ENCODE data around the gene KCNA1. TPM values are rescaled to one million over a fixed set of nuclear protein-coding genes. Genes with fewer than 3 reads are reported as not detected.

The KCNA1 gene
- total and polyA plus RNA-seq, 2 donors (not counting 3 experiments of a cell fraction or from before 2014, with no cell fraction given) = not detected

DNA sequence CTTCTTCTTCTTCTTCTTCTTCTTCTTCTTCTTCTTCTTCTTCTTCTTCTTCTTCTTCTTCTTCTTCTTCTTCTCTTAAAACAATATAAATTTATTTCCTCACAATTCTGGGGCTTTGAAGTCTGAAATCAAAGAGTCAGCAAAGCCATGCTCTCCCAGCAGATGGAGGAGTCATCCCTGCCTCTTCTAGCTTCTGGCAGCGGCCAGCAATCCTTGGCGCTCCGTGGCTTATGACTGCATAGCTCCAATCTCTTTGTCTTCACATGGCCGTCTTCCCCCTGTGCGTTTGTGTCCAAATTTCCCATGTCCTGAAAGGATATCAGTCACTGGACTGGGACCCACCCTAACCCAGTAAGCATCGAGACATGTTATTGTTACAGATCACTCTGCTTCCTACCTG, 22.9 kb downstream of the KCNA1 start:
- H3K27me3 ChIP-seq (ENCODE audit: control insufficient read depth in 2 of 2, insufficient read depth in 2 of 2, low read length in 2 of 2) = no peaks in the 10 kb centered on the region
- CTCF ChIA-PET = no interaction called here
- no peak overlapping the region for H3K4me3 ChIP-seq (replicated peaks in 1 of 3; ENCODE audit: insufficient read depth in 1 of 3, low read depth in 1 of 3, low read length in 3 of 3)
- H3K9me1 ChIP-seq (replicated peaks; ENCODE audit: control insufficient read depth, extremely low read depth, insufficient read depth, low read length) = no peaks in the 10 kb centered on the region
- H3K79me2 ChIP-seq (ENCODE audit: control insufficient read depth, insufficient read depth, low read length) = no peaks in the 10 kb centered on the region
- no peak overlapping the region for H2AFZ ChIP-seq (ENCODE audit: low read depth, low read length)
- dilution Hi-C loops (cut with MboI; ENCODE audit: extremely low pct_ligation_motif_present, low sequenced_read_pairs) = no loop called here
- BruUV-seq (replicated peaks) = no TSS peak
- no peak overlapping the region for H3K9ac ChIP-seq (replicated peaks; ENCODE audit: extremely low read depth, insufficient read depth, low read length)
- TF ChIP-seq MYC (IDR thresholded peaks at IDR 0.05; ENCODE audit: low read depth, low read length) (no peak), FOS (IDR thresholded peaks at IDR 0.05; ENCODE audit: borderline replicate concordance, insufficient read depth, low read length) (no peak), POLR2A (IDR thresholded peaks at IDR 0.05; ENCODE audit: low read depth, low read length) (no peak), POLR2AphosphoS5 (IDR thresholded peaks at IDR 0.05; ENCODE audit: insufficient read depth, low read depth, low read length) (no peak), JUN (IDR thresholded peaks at IDR 0.05; ENCODE audit: borderline replicate concordance, insufficient read depth, insufficient read length, low read depth) (no peak), EZH2 (IDR thresholded peaks at IDR 0.05; ENCODE audit: borderline replicate concordance, low read depth, low read length, severe bottlenecking) (no peak), GATA2 (IDR thresholded peaks at IDR 0.05; ENCODE audit: insufficient read depth, insufficient read length, low read depth, low read length) (no peak)
- TF ChIP-seq, protein P1, sequence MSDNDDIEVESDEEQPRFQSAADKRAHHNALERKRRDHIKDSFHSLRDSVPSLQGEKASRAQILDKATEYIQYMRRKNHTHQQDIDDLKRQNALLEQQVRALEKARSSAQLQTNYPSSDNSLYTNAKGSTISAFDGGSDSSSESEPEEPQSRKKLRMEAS (IDR thresholded peaks at IDR 0.05; ENCODE audit: insufficient read depth, insufficient read length) = no peak
- TF ChIP-seq, protein P2, sequence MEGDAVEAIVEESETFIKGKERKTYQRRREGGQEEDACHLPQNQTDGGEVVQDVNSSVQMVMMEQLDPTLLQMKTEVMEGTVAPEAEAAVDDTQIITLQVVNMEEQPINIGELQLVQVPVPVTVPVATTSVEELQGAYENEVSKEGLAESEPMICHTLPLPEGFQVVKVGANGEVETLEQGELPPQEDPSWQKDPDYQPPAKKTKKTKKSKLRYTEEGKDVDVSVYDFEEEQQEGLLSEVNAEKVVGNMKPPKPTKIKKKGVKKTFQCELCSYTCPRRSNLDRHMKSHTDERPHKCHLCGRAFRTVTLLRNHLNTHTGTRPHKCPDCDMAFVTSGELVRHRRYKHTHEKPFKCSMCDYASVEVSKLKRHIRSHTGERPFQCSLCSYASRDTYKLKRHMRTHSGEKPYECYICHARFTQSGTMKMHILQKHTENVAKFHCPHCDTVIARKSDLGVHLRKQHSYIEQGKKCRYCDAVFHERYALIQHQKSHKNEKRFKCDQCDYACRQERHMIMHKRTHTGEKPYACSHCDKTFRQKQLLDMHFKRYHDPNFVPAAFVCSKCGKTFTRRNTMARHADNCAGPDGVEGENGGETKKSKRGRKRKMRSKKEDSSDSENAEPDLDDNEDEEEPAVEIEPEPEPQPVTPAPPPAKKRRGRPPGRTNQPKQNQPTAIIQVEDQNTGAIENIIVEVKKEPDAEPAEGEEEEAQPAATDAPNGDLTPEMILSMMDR (IDR thresholded peaks at IDR 0.05; ENCODE audit: extremely low read depth in 1 of 2, insufficient read depth in 1 of 2, low read depth in 1 of 2, low read length in 2 of 2) = no peak
- no peaks in the 10 kb centered on the region for H4K20me1 ChIP-seq (replicated peaks; ENCODE audit: control insufficient read depth, extremely low read depth, insufficient read depth, low read length)
- no peaks in the 10 kb centered on the region for H3K36me3 ChIP-seq (ENCODE audit: control insufficient read depth in 2 of 2, extremely low read depth in 1 of 2, insufficient read depth in 2 of 2, low read length in 2 of 2)
- no peak overlapping the region for H3K4me2 ChIP-seq (ENCODE audit: insufficient read depth, low read length)
- H3K9me3 ChIP-seq (replicated peaks; ENCODE audit: control insufficient read depth, insufficient read depth, low read length) = no peaks in the 10 kb centered on the region
- FAIRE-seq = no peak
- DNase-seq (ENCODE audit: low read depth, low spot score) = no peak
- POLR2A ChIA-PET = no interaction called here
- H3K27ac ChIP-seq (ENCODE audit: insufficient read depth, low read depth, low read length) = no peak overlapping the region
- intact Hi-C loops (cut with micrococcal nuclease) = no loop called here
- no peaks in the 10 kb centered on the region for H3K4me1 ChIP-seq (ENCODE audit: control insufficient read depth, extremely low read depth, insufficient read depth, low read length)
